ENCODE results near the gene FSTL5. TPM values are rescaled to one million over a fixed set of nuclear protein-coding genes. Genes with fewer than 3 reads are reported as not detected.

FSTL5 gene
- total RNA-seq, 4 donors from 2014 or later = 0.33 to 1.1 TPM; not detected in 2

DNA sequence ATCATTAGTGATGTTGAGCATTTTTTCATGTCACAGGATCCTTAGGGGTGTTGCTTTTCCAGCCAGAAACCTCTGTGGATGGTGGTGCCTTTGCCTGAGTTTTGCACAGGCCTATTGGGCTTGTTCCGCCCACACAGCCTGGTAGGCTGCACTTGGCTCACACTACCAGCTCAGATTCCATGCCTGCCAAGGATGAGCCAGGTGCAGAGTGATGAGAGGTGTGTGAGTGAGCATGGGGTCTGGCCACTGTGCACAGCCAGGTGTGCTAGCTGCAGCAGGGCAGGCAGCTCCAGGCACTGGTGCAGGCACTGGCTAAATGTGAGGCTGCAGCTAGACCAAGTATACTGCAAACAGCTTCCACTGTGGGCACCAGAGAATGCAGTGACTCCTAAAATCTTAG, 341.6 kb downstream of the FSTL5 start:
- Histone ChIP-seq H3K4me3 (replicated peaks in 1 of 3) (no peak overlapping the region), H3K36me3 (no peaks in the 10 kb centered on the region), H3K27ac (no peak overlapping the region), H3K27me3 (no peaks in the 10 kb centered on the region), H3K9me3 (no peaks in the 10 kb centered on the region), H3K4me1 (no peaks in the 10 kb centered on the region)
- 95 to 100% methylated on average over 1 of the region's 1 CpG for WGBS, 2 donors
- no peak for DNase-seq
- TF ChIP-seq, protein P1, sequence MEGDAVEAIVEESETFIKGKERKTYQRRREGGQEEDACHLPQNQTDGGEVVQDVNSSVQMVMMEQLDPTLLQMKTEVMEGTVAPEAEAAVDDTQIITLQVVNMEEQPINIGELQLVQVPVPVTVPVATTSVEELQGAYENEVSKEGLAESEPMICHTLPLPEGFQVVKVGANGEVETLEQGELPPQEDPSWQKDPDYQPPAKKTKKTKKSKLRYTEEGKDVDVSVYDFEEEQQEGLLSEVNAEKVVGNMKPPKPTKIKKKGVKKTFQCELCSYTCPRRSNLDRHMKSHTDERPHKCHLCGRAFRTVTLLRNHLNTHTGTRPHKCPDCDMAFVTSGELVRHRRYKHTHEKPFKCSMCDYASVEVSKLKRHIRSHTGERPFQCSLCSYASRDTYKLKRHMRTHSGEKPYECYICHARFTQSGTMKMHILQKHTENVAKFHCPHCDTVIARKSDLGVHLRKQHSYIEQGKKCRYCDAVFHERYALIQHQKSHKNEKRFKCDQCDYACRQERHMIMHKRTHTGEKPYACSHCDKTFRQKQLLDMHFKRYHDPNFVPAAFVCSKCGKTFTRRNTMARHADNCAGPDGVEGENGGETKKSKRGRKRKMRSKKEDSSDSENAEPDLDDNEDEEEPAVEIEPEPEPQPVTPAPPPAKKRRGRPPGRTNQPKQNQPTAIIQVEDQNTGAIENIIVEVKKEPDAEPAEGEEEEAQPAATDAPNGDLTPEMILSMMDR (IDR thresholded peaks at IDR 0.05) = no peak
- TF ChIP-seq POLR2A (IDR thresholded peaks at IDR 0.05) = no peak
- intact Hi-C loops (cut with DNase I) = no loop called here

DNA sequence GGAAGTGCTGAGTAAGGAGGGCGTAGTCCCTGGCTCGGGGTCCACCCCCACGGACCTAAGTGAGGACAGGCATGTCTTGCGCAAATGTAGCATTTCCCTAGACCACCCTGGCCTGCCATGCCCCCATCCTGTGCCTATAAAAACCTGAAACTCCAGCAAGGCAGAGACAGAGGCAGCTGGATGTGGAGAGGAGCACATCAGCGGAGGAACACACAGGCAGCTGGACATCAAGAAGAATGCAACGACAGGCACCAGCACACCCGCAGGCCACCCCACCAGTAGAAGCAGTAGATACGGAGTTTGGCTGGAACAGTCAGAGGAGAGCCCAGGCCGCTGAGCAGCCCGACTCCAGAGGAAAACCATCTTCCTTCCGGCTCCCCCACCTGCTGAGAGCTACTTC, 345.9 kb downstream of the FSTL5 start:
- intact Hi-C loops (cut with DNase I) = no loop called here
- Histone ChIP-seq H3K9me3 (no peaks in the 10 kb centered on the region), H3K36me3 (no peaks in the 10 kb centered on the region), H3K27ac (no peak overlapping the region), H3K27me3 (no peaks in the 10 kb centered on the region), H3K4me1 (no peaks in the 10 kb centered on the region), H3K4me3 (replicated peaks in 1 of 3) (no peak overlapping the region)
- DNase-seq = no peak
- TF ChIP-seq POLR2A (IDR thresholded peaks at IDR 0.05) = no peak
- TF ChIP-seq, protein P1 (IDR thresholded peaks at IDR 0.05) = no peak
- WGBS, 2 donors = 78 to 80% methylated on average over 11 of the region's 11 CpGs

DNA sequence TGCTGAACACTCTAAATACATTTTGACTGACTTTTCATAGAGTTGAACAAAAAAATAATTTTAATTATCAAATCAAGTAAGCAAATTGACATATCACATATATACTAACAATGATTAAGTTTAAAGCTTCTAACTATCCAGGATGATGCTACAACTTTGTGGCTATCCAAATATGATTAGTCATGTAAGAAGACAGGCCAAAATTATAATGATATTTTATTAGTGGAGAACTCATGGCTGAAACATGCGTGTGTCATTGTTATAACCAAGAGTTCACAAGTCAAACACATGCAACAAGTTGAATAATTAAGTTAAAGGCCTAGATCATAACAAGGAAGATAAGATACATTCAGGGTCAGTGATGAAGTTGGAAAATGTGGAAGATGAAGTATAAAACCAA, 346.8 kb downstream of the FSTL5 start:
- intact Hi-C loops (cut with DNase I) = no loop called here
- DNase-seq = no peak
- TF ChIP-seq POLR2A (IDR thresholded peaks at IDR 0.05) = no peak
- TF ChIP-seq, protein P1 (IDR thresholded peaks at IDR 0.05) = no peak
- H3K4me3 ChIP-seq (replicated peaks in 1 of 3) = no peak overlapping the region
- H3K27me3 ChIP-seq = no peaks in the 10 kb centered on the region
- H3K9me3 ChIP-seq = no peaks in the 10 kb centered on the region
- no peaks in the 10 kb centered on the region for H3K36me3 ChIP-seq
- H3K27ac ChIP-seq = no peak overlapping the region
- WGBS, 2 donors = 98% methylated on average over 1 of the region's 1 CpG
- H3K4me1 ChIP-seq = no peaks in the 10 kb centered on the region

DNA sequence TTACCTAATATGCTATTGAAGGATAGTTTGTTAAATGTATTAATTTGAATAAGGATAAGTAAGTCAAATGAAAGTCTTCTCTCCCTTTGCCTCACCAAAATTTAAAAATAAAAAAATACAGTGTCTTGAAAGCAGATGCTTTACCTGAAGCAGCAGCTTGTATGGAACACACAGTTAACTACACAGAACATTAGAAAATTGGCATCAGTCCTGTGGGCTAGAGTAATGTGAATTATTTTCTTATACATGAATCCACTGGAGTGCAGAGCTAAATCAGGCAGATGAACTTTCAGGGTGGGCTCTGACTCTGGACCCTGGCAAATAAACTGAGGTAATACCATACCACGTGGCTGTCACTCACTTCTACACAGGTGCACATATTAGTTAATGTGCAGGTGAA, 348.0 kb downstream of the FSTL5 start:
- H3K27me3 ChIP-seq = no peaks in the 10 kb centered on the region
- no peak for DNase-seq
- no peak overlapping the region for H3K4me3 ChIP-seq (replicated peaks in 1 of 3)
- 74 to 81% methylated on average over 1 of the region's 1 CpG for WGBS, 2 donors
- no peak for TF ChIP-seq POLR2A (IDR thresholded peaks at IDR 0.05)
- TF ChIP-seq, protein P1 (IDR thresholded peaks at IDR 0.05) = no peak
- intact Hi-C loops (cut with DNase I) = no loop called here
- no peaks in the 10 kb centered on the region for H3K9me3 ChIP-seq
- H3K36me3 ChIP-seq = no peaks in the 10 kb centered on the region
- H3K27ac ChIP-seq = no peak overlapping the region
- H3K4me1 ChIP-seq = no peaks in the 10 kb centered on the region

DNA sequence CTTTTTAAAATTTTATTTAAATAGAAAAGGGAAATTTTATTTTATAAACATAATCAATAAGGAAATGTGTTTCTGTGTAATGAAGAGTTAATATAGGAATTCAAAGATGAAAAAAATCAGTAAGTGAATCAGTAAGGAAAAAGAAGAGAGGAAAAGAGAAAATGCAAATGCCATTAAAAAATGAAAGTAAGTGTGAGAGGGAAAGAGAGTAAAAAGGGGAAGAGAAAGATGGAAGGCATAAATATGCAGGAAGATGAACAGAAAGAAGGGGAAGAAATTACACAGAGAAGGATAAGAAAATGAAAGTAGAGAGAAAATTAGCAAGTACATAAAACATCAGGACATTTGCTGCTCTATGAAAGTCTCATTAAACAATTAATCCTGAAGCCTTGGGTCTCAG, 349.9 kb downstream of the FSTL5 start:
- no peak for DNase-seq
- Histone ChIP-seq H3K36me3 (no peaks in the 10 kb centered on the region), H3K27me3 (no peaks in the 10 kb centered on the region), H3K4me3 (replicated peaks in 1 of 3) (no peak overlapping the region), H3K27ac (no peak overlapping the region), H3K9me3 (no peaks in the 10 kb centered on the region), H3K4me1 (no peaks in the 10 kb centered on the region)
- TF ChIP-seq POLR2A (IDR thresholded peaks at IDR 0.05) = no peak
- TF ChIP-seq, protein P1 (IDR thresholded peaks at IDR 0.05) = no peak
- intact Hi-C loops (cut with DNase I) = no loop called here
